ENCODE data around the gene INTS6L. TPM values are rescaled to one million over a fixed set of nuclear protein-coding genes. Genes with fewer than 3 reads are reported as not detected.
A peak's percentile ranks its signal among the peaks of the same experiment; 100 is the strongest.

Gene INTS6L
- polyA plus RNA-seq, 1 donor from 2014 or later: 57.1 TPM

- H3K9ac ChIP-seq (ENCODE audit: low read length): peak overlapping the region; percentile 88
Observed at GRCh38 chrX:135521405-135522131, 1.1 kb downstream of the INTS6L start.

DNA sequence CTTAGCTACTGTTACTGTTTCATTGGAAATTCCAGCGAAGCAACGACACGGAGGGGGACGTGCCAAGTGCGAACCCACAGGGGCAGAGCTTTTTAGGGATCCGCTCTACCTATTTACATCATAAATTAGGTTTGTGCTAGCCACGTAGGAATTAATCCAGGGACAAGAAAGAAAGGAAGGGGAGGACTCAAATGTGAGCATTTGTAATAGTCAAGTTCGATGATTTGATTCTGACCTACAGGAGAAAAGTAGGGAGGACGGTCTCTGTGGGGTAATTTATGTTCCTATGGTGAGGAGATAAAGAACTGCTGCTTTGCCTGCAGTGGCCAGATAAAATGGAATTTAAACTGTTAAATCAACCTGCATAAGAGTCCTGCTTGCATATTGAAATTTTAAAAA lies 1.7 kb downstream of the INTS6L start:
- Histone ChIP-seq H3K9me2 (ENCODE audit: insufficient read depth, low read length) (no peaks in the 10 kb centered on the region), H3K4me2 (ENCODE audit: low read length) (peak overlapping the region; percentile 73), H2AFZ (ENCODE audit: low read depth, low read length) (no peak overlapping the region), H3K27ac (ENCODE audit: low read length) (peak overlapping the region; percentile 85), H3F3A (ENCODE audit: insufficient read depth, low read length, poor library complexity, severe bottlenecking) (no peaks in the 10 kb centered on the region), H3K4me3 (ENCODE audit: low read length) (peak overlapping the region; percentile 80), H4K20me1 (ENCODE audit: insufficient read depth) (no peaks in the 10 kb centered on the region), H3K9ac (ENCODE audit: low read length) (peak overlapping the region; percentile 88), H3K27me3 (ENCODE audit: insufficient read depth, low read depth, low read length) (no peaks in the 10 kb centered on the region), H3K79me2 (replicated peaks; ENCODE audit: insufficient read depth, low read length) (peaks cover 4% of the 10 kb centered on the region), H3K9me3 (ENCODE audit: low read length) (no peaks in the 10 kb centered on the region), H3K36me3 (ENCODE audit: insufficient read depth, low read length) (no peaks in the 10 kb centered on the region)
- TF ChIP-seq EZH2 (IDR thresholded peaks at IDR 0.05; ENCODE audit: borderline replicate concordance, insufficient read depth, low read length, poor library complexity, severe bottlenecking) (no peak), MXI1 (conservative IDR thresholded peaks at IDR 0.05; ENCODE audit: poor library complexity, severe bottlenecking) (no peak), RAD21 (conservative IDR thresholded peaks at IDR 0.05) (no peak), SMC3 (conservative IDR thresholded peaks at IDR 0.05; ENCODE audit: poor library complexity) (no peak), TAF1 (IDR thresholded peaks at IDR 0.05; ENCODE audit: low read depth) (no peak), POLR2AphosphoS5 (IDR thresholded peaks at IDR 0.05) (no peak), CTCF (IDR thresholded peaks at IDR 0.05; ENCODE audit: poor library complexity, severe bottlenecking) (no peak)
- TF ChIP-seq, protein P1, sequence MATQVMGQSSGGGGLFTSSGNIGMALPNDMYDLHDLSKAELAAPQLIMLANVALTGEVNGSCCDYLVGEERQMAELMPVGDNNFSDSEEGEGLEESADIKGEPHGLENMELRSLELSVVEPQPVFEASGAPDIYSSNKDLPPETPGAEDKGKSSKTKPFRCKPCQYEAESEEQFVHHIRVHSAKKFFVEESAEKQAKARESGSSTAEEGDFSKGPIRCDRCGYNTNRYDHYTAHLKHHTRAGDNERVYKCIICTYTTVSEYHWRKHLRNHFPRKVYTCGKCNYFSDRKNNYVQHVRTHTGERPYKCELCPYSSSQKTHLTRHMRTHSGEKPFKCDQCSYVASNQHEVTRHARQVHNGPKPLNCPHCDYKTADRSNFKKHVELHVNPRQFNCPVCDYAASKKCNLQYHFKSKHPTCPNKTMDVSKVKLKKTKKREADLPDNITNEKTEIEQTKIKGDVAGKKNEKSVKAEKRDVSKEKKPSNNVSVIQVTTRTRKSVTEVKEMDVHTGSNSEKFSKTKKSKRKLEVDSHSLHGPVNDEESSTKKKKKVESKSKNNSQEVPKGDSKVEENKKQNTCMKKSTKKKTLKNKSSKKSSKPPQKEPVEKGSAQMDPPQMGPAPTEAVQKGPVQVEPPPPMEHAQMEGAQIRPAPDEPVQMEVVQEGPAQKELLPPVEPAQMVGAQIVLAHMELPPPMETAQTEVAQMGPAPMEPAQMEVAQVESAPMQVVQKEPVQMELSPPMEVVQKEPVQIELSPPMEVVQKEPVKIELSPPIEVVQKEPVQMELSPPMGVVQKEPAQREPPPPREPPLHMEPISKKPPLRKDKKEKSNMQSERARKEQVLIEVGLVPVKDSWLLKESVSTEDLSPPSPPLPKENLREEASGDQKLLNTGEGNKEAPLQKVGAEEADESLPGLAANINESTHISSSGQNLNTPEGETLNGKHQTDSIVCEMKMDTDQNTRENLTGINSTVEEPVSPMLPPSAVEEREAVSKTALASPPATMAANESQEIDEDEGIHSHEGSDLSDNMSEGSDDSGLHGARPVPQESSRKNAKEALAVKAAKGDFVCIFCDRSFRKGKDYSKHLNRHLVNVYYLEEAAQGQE (IDR thresholded peaks at IDR 0.05; ENCODE audit: borderline replicate concordance): no peak

More at GRCh38 chrX:135521405-135522131, 1.1 kb downstream of the INTS6L start:
- Histone ChIP-seq H3K27ac (ENCODE audit: low read length) (peak overlapping the region; percentile 85), H3K9me2 (ENCODE audit: insufficient read depth, low read length) (no peaks in the 10 kb centered on the region), H3K79me2 (replicated peaks; ENCODE audit: insufficient read depth, low read length) (peaks cover 4% of the 10 kb centered on the region), H3K4me3 (ENCODE audit: low read length) (peak overlapping the region; percentile 80), H3K9me3 (ENCODE audit: low read length) (no peaks in the 10 kb centered on the region), H3K4me2 (ENCODE audit: low read length) (no peak overlapping the region), H4K20me1 (ENCODE audit: insufficient read depth) (no peaks in the 10 kb centered on the region), H3K27me3 (ENCODE audit: insufficient read depth, low read depth, low read length) (no peaks in the 10 kb centered on the region), H3F3A (ENCODE audit: insufficient read depth, low read length, poor library complexity, severe bottlenecking) (no peaks in the 10 kb centered on the region), H3K36me3 (ENCODE audit: insufficient read depth, low read length) (no peaks in the 10 kb centered on the region), H2AFZ (ENCODE audit: low read depth, low read length) (no peak overlapping the region)
- TF ChIP-seq RAD21 (conservative IDR thresholded peaks at IDR 0.05): no peak
- no peak for TF ChIP-seq EP300 (conservative IDR thresholded peaks at IDR 0.05; ENCODE audit: poor library complexity, severe bottlenecking)
- TF ChIP-seq, protein P1 (IDR thresholded peaks at IDR 0.05; ENCODE audit: borderline replicate concordance): peak; percentile 13
- no peak for TF ChIP-seq CTCF (IDR thresholded peaks at IDR 0.05; ENCODE audit: poor library complexity, severe bottlenecking)
- TF ChIP-seq EZH2 (IDR thresholded peaks at IDR 0.05; ENCODE audit: borderline replicate concordance, insufficient read depth, low read length, poor library complexity, severe bottlenecking): no peak
- TF ChIP-seq POLR2AphosphoS5 (IDR thresholded peaks at IDR 0.05): peak; percentile 51
- no peak for TF ChIP-seq SMC3 (conservative IDR thresholded peaks at IDR 0.05; ENCODE audit: poor library complexity)
- TF ChIP-seq MXI1 (conservative IDR thresholded peaks at IDR 0.05; ENCODE audit: poor library complexity, severe bottlenecking): peak; percentile 49
- peak; percentile 17 for TF ChIP-seq TAF1 (IDR thresholded peaks at IDR 0.05; ENCODE audit: low read depth)

All from neural cell (in vitro differentiated cells).